ENCODE measurements around the gene CYSTM1.

Gene CYSTM1

GRCh38 chr5:140235791-140236551 is 61.0 kb downstream of the CYSTM1 start:
- no peak for DNase-seq (ENCODE audit: low read depth, low spot score)

GRCh38 chr5:140236891-140237598 is 62.1 kb downstream of the CYSTM1 start:
- no peak for DNase-seq (ENCODE audit: low read depth, low spot score)

GRCh38 chr5:140238756-140239155 is 63.8 kb downstream of the CYSTM1 start:
- DNase-seq (ENCODE audit: low read depth, low spot score), result no peak

GRCh38 chr5:140239461-140239860 is 64.5 kb downstream of the CYSTM1 start:
- DNase-seq (ENCODE audit: low read depth, low spot score), result no peak

- DNase-seq (ENCODE audit: low read depth, low spot score), result no peak
Observed at GRCh38 chr5:140239939-140240700, 65.1 kb downstream of the CYSTM1 start.

GRCh38 chr5:140240987-140241706 is 66.2 kb downstream of the CYSTM1 start:
- DNase-seq (ENCODE audit: low read depth, low spot score), result peak; percentile 92

- no peak for DNase-seq (ENCODE audit: low read depth, low spot score)
Observed at GRCh38 chr5:140242099-140242498, 67.1 kb downstream of the CYSTM1 start.

GRCh38 chr5:140242890-140243585 is 68.0 kb downstream of the CYSTM1 start:
- DNase-seq (ENCODE audit: low read depth, low spot score), result no peak

GRCh38 chr5:140243706-140244250 is 68.8 kb downstream of the CYSTM1 start:
- no peak for DNase-seq (ENCODE audit: low read depth, low spot score)

- DNase-seq (ENCODE audit: low read depth, low spot score), result peak; percentile 75
Observed at GRCh38 chr5:140244525-140245025, 69.6 kb downstream of the CYSTM1 start.

- DNase-seq (ENCODE audit: low read depth, low spot score), result no peak
Observed at GRCh38 chr5:140245341-140245740, 70.4 kb downstream of the CYSTM1 start.

- no peak for DNase-seq (ENCODE audit: low read depth, low spot score)
Observed at GRCh38 chr5:140245926-140246325, 70.9 kb downstream of the CYSTM1 start.

GRCh38 chr5:140246378-140247122 is 71.6 kb downstream of the CYSTM1 start:
- no peak for DNase-seq (ENCODE audit: low read depth, low spot score)

GRCh38 chr5:140248414-140248813 is 73.4 kb downstream of the CYSTM1 start:
- DNase-seq (ENCODE audit: low read depth, low spot score), result no peak

GRCh38 chr5:140249536-140249935 is 74.5 kb downstream of the CYSTM1 start:
- DNase-seq (ENCODE audit: low read depth, low spot score), result no peak

- DNase-seq (ENCODE audit: low read depth, low spot score), result no peak
Observed at GRCh38 chr5:140250386-140250785, 75.4 kb downstream of the CYSTM1 start.

GRCh38 chr5:140251527-140251973 is 76.6 kb downstream of the CYSTM1 start:
- DNase-seq (ENCODE audit: low read depth, low spot score), result no peak

- DNase-seq (ENCODE audit: low read depth, low spot score), result no peak
Observed at GRCh38 chr5:140252470-140253126, 77.6 kb downstream of the CYSTM1 start.

- no peak for DNase-seq (ENCODE audit: low read depth, low spot score)
Observed at GRCh38 chr5:140253985-140254384, 79.0 kb downstream of the CYSTM1 start.

Data from smooth muscle cell of the brain vasculature (primary cell).